Cardiac fibroblast (primary cell): ENCODE measurements around the gene FGD1.

Experiments used
- DNase-seq, 2 donors: peaks; one replicate each; pipeline versions ENCODE4 v3.0.0 to v3.0.0-alpha.2; 2010; ENCODE audit warnings: low read depth in 2 of 2
- H3K4me3 ChIP-seq, 2 donors: replicated peaks in 1 of 2; 1 replicate in 1 of 2; 2 replicates in 1 of 2; pipeline ENCODE4 v1.5.1; 2011; ENCODE audit warnings: low read depth in 2 of 2, low read length in 2 of 2, mild to moderate bottlenecking in 2 of 2, moderate library complexity in 1 of 2
- CTCF ChIP-seq: IDR thresholded peaks from one replicate; pipeline ENCODE4 v1.5.1; 2011; ENCODE audit warnings: low read depth, mild to moderate bottlenecking, low read length, inconsistent platforms

FGD1 gene

DNA sequence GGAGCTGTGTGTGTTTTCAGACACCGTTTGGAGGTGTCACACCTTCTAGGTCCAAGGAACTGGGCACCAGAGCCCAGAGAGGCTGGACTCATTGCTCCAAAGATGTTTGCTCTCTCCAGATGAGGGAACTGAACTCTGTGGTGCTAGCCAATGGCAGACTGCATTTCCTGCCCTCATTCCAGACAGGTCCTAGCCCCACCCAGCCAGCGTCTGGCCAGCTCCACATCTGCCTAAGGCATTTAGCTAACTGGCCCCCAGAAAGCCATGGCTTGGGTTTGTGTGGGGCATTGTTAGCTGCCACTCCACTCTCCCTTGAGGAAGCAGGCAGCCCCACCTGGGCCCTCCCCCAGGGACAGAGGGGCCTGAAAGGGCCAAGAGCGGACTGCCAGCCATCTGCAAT lies 11.4 kb downstream of the FGD1 start:
- TF ChIP-seq CTCF, result no peak
- no peak overlapping the region for H3K4me3 ChIP-seq
- DNase-seq, result peak in 1 of 2 donors; percentile 19

- no peak for DNase-seq
- no peak for TF ChIP-seq CTCF
- H3K4me3 ChIP-seq, result no peak overlapping the region
Measured at GRCh38 chrX:54483946-54484345, 12.1 kb downstream of the FGD1 start.

GRCh38 chrX:54482839-54483593 lies 13.0 kb downstream of the FGD1 start:
- TF ChIP-seq CTCF, result no peak
- DNase-seq, result peak in 1 of 2 donors; percentile 18
- no peak overlapping the region for H3K4me3 ChIP-seq

- peak in 1 of 2 donors; percentile 30 for DNase-seq
- no peak for TF ChIP-seq CTCF
- H3K4me3 ChIP-seq, result no peak overlapping the region
Measured at GRCh38 chrX:54479136-54480111, 16.6 kb downstream of the FGD1 start.

DNA sequence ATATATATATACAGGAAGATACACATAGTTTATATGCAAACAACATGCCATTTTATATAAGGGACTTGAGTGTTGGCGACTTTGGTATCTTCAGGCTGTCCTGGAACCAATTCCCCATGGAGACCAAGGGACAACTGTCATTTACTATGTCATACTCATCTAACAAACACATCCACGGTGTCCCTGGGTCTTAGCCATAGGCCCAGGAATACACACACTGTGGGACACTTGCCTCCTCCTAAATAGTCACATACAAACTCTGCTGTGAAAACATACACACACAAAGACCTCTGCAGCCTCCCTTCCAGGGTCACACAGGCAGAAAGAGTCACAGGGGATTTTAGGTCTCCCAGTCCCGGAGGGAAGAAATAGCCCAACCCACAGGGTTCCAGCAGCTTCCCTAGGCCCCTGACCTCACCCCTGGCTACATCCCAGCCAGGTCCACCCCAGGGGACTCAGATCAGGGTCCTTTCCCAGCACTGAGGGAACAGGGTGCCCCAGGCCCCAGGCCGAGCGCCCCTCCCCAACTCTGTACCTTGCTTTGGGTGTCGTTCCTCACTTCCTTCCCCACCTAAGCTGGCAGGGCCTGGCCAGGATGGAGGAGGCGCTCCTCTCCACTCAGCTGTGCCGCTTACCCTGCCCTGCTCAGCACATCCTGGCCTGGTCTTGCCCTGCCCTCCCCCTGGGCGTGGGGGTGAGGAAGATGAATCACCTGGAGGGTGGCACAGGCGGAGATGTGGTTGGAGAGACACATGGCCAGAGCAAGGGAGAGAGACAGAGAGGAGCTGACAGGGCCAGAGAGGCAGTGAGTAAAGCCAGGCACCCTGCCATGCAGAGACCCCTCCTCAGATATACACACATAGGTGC lies 21.8 kb downstream of the FGD1 start:
- no peak for TF ChIP-seq CTCF
- H3K4me3 ChIP-seq, result no peak overlapping the region
- no peak for DNase-seq

- H3K4me3 ChIP-seq, result no peak overlapping the region
- no peak for TF ChIP-seq CTCF
- no peak for DNase-seq
Measured at GRCh38 chrX:54470054-54470760, 25.8 kb downstream of the FGD1 start.
